ENCODE measurements around the gene PABPN1. TPM values are rescaled to one million over a fixed set of nuclear protein-coding genes. Genes with fewer than 3 reads are reported as not detected.
A peak's percentile ranks its signal among the peaks of the same experiment; 100 is the strongest.

The PABPN1 gene
- total and polyA plus RNA-seq, 2 of the 13 experiments (the other 11 are each of a cell fraction or from before 2014, with no cell fraction given), result 233 to 524 TPM

- TF ChIP-seq, protein P1, sequence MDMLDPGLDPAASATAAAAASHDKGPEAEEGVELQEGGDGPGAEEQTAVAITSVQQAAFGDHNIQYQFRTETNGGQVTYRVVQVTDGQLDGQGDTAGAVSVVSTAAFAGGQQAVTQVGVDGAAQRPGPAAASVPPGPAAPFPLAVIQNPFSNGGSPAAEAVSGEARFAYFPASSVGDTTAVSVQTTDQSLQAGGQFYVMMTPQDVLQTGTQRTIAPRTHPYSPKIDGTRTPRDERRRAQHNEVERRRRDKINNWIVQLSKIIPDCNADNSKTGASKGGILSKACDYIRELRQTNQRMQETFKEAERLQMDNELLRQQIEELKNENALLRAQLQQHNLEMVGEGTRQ (IDR thresholded peaks at IDR 0.05; ENCODE audit: low read depth, low read length), result no peak
- TF ChIP-seq, protein P1 (CRISPR knock-in tag; IDR thresholded peaks at IDR 0.05; ENCODE audit: borderline replicate concordance), result no peak; the same call in 1 of the 2 replicates
- no peak for TF ChIP-seq SNRNP70 (IDR thresholded peaks at IDR 0.05; ENCODE audit: low read depth, low read length)
- no peak for TF ChIP-seq CBX2 (IDR thresholded peaks at IDR 0.05; ENCODE audit: low read depth, low read length)
- TF ChIP-seq CBX2 (CRISPR knock-in tag; IDR thresholded peaks at IDR 0.05; ENCODE audit: low read depth), result no peak; the same call in 1 of the 2 replicates
- TF ChIP-seq ZNF704 (CRISPR knock-in tag; IDR thresholded peaks at IDR 0.05; ENCODE audit: borderline replicate concordance), result peak; percentile 85
- no peak for TF ChIP-seq NR2F6 (IDR thresholded peaks at IDR 0.05)
- TF ChIP-seq NR2F6 (CRISPR knock-in tag; IDR thresholded peaks at IDR 0.05), result peak; percentile 70
- peak; percentile 83; the same call in 1 of the 2 replicates for TF ChIP-seq ZSCAN22 (CRISPR knock-in tag; IDR thresholded peaks at IDR 0.05)
- TF ChIP-seq, protein P2, sequence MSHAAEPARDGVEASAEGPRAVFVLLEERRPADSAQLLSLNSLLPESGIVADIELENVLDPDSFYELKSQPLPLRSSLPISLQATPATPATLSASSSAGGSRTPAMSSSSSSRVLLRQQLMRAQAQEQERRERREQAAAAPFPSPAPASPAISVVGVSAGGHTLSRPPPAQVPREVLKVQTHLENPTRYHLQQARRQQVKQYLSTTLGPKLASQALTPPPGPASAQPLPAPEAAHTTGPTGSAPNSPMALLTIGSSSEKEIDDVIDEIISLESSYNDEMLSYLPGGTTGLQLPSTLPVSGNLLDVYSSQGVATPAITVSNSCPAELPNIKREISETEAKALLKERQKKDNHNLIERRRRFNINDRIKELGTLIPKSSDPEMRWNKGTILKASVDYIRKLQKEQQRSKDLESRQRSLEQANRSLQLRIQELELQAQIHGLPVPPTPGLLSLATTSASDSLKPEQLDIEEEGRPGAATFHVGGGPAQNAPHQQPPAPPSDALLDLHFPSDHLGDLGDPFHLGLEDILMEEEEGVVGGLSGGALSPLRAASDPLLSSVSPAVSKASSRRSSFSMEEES (CRISPR knock-in tag; IDR thresholded peaks at IDR 0.05), result peak; percentile 73
- no peak for TF ChIP-seq PLSCR1 (CRISPR knock-in tag; IDR thresholded peaks at IDR 0.05; ENCODE audit: borderline replicate concordance)
- no peak for TF ChIP-seq NFIC (IDR thresholded peaks at IDR 0.05; ENCODE audit: low read length)
- no peak for TF ChIP-seq KLF9 (CRISPR knock-in tag; IDR thresholded peaks at IDR 0.05; ENCODE audit: low read depth)
- peak; percentile 66; the same call in 1 of the 2 replicates for TF ChIP-seq ZBTB7B (CRISPR knock-in tag; IDR thresholded peaks at IDR 0.05)
- peak; percentile 94 for TF ChIP-seq IRX3 (CRISPR knock-in tag; IDR thresholded peaks at IDR 0.05; ENCODE audit: borderline replicate concordance, low read depth)
- TF ChIP-seq ZNF333 (CRISPR knock-in tag; IDR thresholded peaks at IDR 0.05; ENCODE audit: borderline replicate concordance), result no peak; the same call in 1 of the 2 replicates
- peak; percentile 79 for TF ChIP-seq PTBP1 (IDR thresholded peaks at IDR 0.05; ENCODE audit: low read depth, low read length, poor library complexity, severe bottlenecking)
- TF ChIP-seq ZNF431 (CRISPR knock-in tag; IDR thresholded peaks at IDR 0.05; ENCODE audit: borderline replicate concordance, low read depth), result no peak
- TF ChIP-seq SIX1 (CRISPR knock-in tag; IDR thresholded peaks at IDR 0.05; ENCODE audit: borderline replicate concordance), result peak; percentile 59; the same call in 1 of the 2 replicates
- peak; percentile 96 for TF ChIP-seq HOXA5 (CRISPR knock-in tag; IDR thresholded peaks at IDR 0.05)
- TF ChIP-seq PHF5A (CRISPR knock-in tag; IDR thresholded peaks at IDR 0.05; ENCODE audit: low read depth, unreplicated experiment), result peak; percentile 6
- no peak for TF ChIP-seq ATF4 (CRISPR knock-in tag; IDR thresholded peaks at IDR 0.05)
- 0 out of 2 replicates have a peak, but pooled peaks have one; percentile 92 for TF ChIP-seq PAWR (CRISPR knock-in tag; IDR thresholded peaks at IDR 0.05; ENCODE audit: borderline replicate concordance)
- peak; percentile 61 for TF ChIP-seq ZSCAN21 (CRISPR knock-in tag; IDR thresholded peaks at IDR 0.05; ENCODE audit: borderline replicate concordance)
- peak; percentile 82; the same call in 1 of the 2 replicates for TF ChIP-seq DMAP1 (CRISPR knock-in tag; IDR thresholded peaks at IDR 0.05)
- TF ChIP-seq ZNF75D (CRISPR knock-in tag; IDR thresholded peaks at IDR 0.05; ENCODE audit: borderline replicate concordance), result no peak
Observed at GRCh38 chr14:23301969-23302289, 19.3 kb upstream of the PABPN1 start (continued).
